Stimulated activated CD8-positive, alpha-beta memory T cell treated with anti-CD3 and anti-CD28 coated beads, Interleukin-4, amount 100 ng/mL, for 48 hours (primary cell): ENCODE data around the gene OR1J1.

Source experiments
- DNase-seq: peaks from one replicate; pipeline ENCODE4 v3.0.0-alpha.2; 2020

OR1J1 gene

GRCh38 chr9:122444041-122444733 lies 33.5 kb downstream of the OR1J1 start:
- DNase-seq = no peak

DNA sequence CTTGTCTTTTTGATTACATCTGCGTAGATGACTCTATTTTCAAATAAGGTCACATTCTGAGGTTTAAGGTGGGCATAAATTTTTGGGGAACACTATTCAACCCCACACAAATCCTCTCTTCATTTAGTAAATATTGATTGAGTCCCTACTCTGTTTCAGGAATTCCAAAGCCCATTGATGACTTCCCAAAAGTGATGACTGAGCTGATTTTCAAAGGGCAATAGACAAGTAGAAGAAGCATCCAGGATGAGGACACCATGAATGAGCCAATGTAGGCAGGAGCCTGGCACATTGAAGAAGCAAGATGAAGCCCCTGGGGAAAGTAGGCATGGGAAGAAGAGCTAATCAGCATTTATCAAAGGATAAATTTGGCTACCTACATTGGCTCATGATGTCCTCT lies 35.2 kb downstream of the OR1J1 start:
- no peak for DNase-seq
